GM18505 (cell line): ENCODE measurements around the gene MARCKS.

Source experiments
- ATAC-seq: cut with Tn5 transposase; IDR thresholded peaks from one replicate; pipeline ENCODE4 v1.9.1; 2021; ENCODE audit not compliant: unreplicated experiment
- POLR2A ChIP-seq: IDR thresholded peaks from 4 replicates; pipeline ENCODE4 v1.6.1; 2011; ENCODE audit warnings: borderline replicate concordance; ENCODE audit not compliant: insufficient read depth, insufficient read length; ENCODE audit errors: extremely low read depth

MARCKS gene

GRCh38 chr6:113858480-113859348, 1.6 kb downstream of the MARCKS start:
- TF ChIP-seq POLR2A = peak; percentile 97
- ATAC-seq = peak; percentile 76

- no peak for TF ChIP-seq POLR2A
- ATAC-seq = no peak
These were observed 2.4 kb downstream of the MARCKS start for GRCh38 chr6:113859349-113860180.

GRCh38 chr6:113860181-113860955, 3.2 kb downstream of the MARCKS start:
- ATAC-seq = no peak
- TF ChIP-seq POLR2A = peak; percentile 29

GRCh38 chr6:113862112-113862511, 5.0 kb downstream of the MARCKS start:
- ATAC-seq = no peak
- TF ChIP-seq POLR2A = no peak

GRCh38 chr6:113870917-113871316, 13.8 kb downstream of the MARCKS start:
- TF ChIP-seq POLR2A = no peak
- ATAC-seq = no peak

- no peak for TF ChIP-seq POLR2A
- no peak for ATAC-seq
These were observed 14.8 kb downstream of the MARCKS start for GRCh38 chr6:113871975-113872374.

GRCh38 chr6:113873043-113873667, 16.0 kb downstream of the MARCKS start:
- peak; percentile 95 for ATAC-seq
- peak; percentile 41 for TF ChIP-seq POLR2A

- TF ChIP-seq POLR2A = no peak
These were observed 18.3 kb downstream of the MARCKS start for GRCh38 chr6:113875470-113875869.

GRCh38 chr6:113876695-113877094, 19.6 kb downstream of the MARCKS start:
- ATAC-seq = no peak
- no peak for TF ChIP-seq POLR2A

More at GRCh38 chr6:113875470-113875869, 18.3 kb downstream of the MARCKS start:
- ATAC-seq = no peak

- no peak for TF ChIP-seq POLR2A
- peak; percentile 99 for ATAC-seq
These were observed 22.3 kb downstream of the MARCKS start for GRCh38 chr6:113879186-113880096.

- no peak for ATAC-seq
These were observed 24.4 kb downstream of the MARCKS start for GRCh38 chr6:113881478-113881980.

More at GRCh38 chr6:113881478-113881980, 24.4 kb downstream of the MARCKS start:
- no peak for TF ChIP-seq POLR2A
